ENCODE measurements around the gene ANKLE1.

ANKLE1 gene

DNA sequence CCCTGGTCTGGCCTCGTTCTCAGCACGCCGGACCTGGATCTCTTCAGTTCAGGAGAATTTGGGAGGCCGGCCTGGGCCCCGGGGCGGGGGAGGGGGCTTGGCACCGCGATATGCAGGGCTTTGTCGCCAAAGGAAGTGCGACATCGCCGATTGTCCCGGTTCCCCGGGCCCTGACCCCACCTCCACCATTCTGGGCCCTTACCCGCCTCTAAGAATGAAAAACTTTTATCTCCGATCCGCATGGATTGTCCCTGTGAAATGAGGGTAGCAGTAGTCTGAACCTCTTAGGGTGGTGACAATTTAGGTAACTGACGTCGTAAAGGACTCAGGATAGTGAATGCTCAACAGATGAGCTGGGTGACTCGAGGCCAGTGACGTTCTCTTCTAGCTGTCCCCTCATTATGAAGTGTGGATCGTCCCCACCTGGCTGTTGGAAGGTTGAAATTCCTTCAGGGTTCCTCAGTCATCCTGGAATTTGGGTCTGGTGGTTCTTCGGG lies 28.3 kb downstream of the ANKLE1 start:
- Histone ChIP-seq H3K9me3 (ENCODE audit: control insufficient read depth in 2 of 2, low read length in 2 of 2) (no peaks in the 10 kb centered on the region), H3K4me1 (ENCODE audit: control insufficient read depth, insufficient read depth, low read length) (peaks cover 42% of the 10 kb centered on the region), H3K9ac (ENCODE audit: low read length in 2 of 2) (peak overlapping the region; percentile 79 to 86), H3K36me3 (ENCODE audit: control insufficient read depth in 2 of 2, insufficient read depth in 2 of 2, low read length in 2 of 2) (peaks cover 11 to 12% of the 10 kb centered on the region in 2 donors), H3K27ac (ENCODE audit: low read length) (no peak overlapping the region), H3K4me3 (ENCODE audit: low read length in 2 of 2) (peak overlapping the region; percentile 76 to 91), H3K27me3 (ENCODE audit: control insufficient read depth in 1 of 2, insufficient read depth in 2 of 2, low read length in 2 of 2) (no peaks in the 10 kb centered on the region)

DNA sequence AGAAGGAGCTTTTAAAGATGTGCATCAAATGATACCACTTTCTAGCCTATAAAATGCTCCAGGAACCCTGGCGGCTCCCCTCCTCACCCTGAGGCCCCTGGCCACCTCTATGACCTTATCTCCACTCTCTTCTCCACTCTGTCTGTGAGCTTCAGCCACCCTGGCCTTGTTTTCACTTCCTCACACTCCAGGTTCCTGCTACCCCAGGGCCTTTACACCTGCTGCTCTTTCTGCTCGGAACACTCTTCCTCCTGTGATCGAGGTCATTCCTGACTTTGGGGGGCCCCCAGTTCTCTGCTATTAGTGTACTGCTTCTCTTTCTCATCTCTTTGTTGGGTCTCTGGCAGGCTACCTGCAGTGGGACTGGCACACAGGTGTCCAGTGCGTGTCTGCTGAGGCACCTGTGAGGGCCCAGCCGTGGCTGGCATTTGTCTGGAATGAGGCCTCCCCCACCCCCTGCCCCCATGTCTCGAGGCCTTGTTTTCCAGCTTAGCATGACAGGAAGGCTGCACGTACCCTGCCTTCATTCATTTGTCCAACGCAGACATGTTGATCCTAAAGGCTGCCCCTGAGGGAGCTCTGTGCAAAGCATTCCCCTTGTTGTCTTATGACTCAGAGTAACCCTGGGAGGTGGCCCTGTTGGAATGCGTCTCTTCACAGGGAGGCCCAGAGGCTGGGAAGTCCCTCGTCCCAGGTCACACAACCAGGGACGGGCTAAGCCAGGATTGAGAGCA lies 29.9 kb downstream of the ANKLE1 start:
- no peak overlapping the region for H3K9ac ChIP-seq (ENCODE audit: low read length in 2 of 2)
- no peaks in the 10 kb centered on the region for H3K9me3 ChIP-seq (ENCODE audit: control insufficient read depth in 2 of 2, low read length in 2 of 2)
- peaks cover 31% of the 10 kb centered on the region for H3K4me1 ChIP-seq (ENCODE audit: control insufficient read depth, insufficient read depth, low read length)
- peaks cover 18 to 19% of the 10 kb centered on the region in 2 donors for H3K36me3 ChIP-seq (ENCODE audit: control insufficient read depth in 2 of 2, insufficient read depth in 2 of 2, low read length in 2 of 2)
- no peak overlapping the region for H3K4me3 ChIP-seq (ENCODE audit: low read length in 2 of 2)
- no peaks in the 10 kb centered on the region for H3K27me3 ChIP-seq (ENCODE audit: control insufficient read depth in 1 of 2, insufficient read depth in 2 of 2, low read length in 2 of 2)
- no peak overlapping the region for H3K27ac ChIP-seq (ENCODE audit: low read length)

DNA sequence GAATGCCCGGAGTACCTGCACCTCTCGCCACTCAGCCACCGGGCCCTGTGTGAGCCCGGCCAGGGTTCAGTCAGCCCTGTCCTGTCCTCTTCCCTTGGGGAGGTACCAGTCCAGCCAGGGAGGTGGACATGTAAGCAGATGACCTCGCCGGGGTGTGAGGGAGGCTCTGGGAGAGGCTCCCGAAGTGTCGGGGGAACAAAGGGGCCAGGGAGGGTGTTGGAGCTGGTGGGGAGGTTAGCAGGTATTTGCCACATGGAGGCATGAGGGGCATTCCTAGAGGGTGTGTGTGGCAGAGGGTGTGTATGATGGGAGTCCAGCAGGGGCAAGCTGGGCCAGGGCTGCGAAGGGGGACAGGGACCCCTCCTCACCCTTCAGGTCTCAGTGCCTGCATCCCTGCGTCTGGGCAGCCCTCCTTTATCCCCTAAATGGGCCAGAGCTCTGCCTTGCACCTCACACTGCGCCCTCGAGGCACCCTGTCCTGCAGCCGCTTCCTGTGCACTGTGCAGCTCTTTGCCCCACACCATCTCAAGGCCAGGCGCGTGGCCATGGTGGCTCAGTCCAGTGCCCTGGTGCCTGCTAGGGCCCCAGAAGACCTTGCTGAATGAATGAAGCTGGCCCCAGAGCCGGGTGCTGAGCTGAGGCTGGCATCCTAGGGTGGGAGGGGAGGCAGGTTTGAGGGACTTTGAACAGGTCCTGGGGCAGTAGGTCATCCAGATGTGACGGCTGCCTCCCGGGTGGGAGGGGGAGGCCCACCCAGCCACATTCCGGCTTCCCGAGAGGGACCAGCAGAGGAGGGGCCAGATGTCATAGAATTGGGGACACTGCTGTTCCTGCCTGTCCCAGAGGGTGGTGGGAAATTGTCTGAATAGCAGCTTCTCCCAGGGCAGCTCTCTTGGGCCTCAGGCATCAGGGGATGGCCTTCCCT lies 30.8 kb downstream of the ANKLE1 start:
- no peak overlapping the region for H3K27ac ChIP-seq (ENCODE audit: low read length)
- H3K9me3 ChIP-seq (ENCODE audit: control insufficient read depth in 2 of 2, low read length in 2 of 2) = no peaks in the 10 kb centered on the region
- H3K4me3 ChIP-seq (ENCODE audit: low read length in 2 of 2) = no peak overlapping the region
- peaks cover 18 to 19% of the 10 kb centered on the region in 2 donors for H3K36me3 ChIP-seq (ENCODE audit: control insufficient read depth in 2 of 2, insufficient read depth in 2 of 2, low read length in 2 of 2)
- no peaks in the 10 kb centered on the region for H3K27me3 ChIP-seq (ENCODE audit: control insufficient read depth in 1 of 2, insufficient read depth in 2 of 2, low read length in 2 of 2)
- H3K4me1 ChIP-seq (ENCODE audit: control insufficient read depth, insufficient read depth, low read length) = peaks cover 27% of the 10 kb centered on the region
- H3K9ac ChIP-seq (ENCODE audit: low read length in 2 of 2) = no peak overlapping the region

- Histone ChIP-seq H3K27ac (ENCODE audit: low read length) (no peak overlapping the region), H3K4me1 (ENCODE audit: control insufficient read depth, insufficient read depth, low read length) (peaks cover 23% of the 10 kb centered on the region), H3K36me3 (ENCODE audit: control insufficient read depth in 2 of 2, insufficient read depth in 2 of 2, low read length in 2 of 2) (peaks cover 18 to 21% of the 10 kb centered on the region in 2 donors), H3K4me3 (ENCODE audit: low read length in 2 of 2) (no peak overlapping the region), H3K9ac (ENCODE audit: low read length in 2 of 2) (no peak overlapping the region), H3K27me3 (ENCODE audit: control insufficient read depth in 1 of 2, insufficient read depth in 2 of 2, low read length in 2 of 2) (no peaks in the 10 kb centered on the region), H3K9me3 (ENCODE audit: control insufficient read depth in 2 of 2, low read length in 2 of 2) (no peaks in the 10 kb centered on the region)
Measured at GRCh38 chr19:17314007-17314593, 32.4 kb downstream of the ANKLE1 start.

DNA sequence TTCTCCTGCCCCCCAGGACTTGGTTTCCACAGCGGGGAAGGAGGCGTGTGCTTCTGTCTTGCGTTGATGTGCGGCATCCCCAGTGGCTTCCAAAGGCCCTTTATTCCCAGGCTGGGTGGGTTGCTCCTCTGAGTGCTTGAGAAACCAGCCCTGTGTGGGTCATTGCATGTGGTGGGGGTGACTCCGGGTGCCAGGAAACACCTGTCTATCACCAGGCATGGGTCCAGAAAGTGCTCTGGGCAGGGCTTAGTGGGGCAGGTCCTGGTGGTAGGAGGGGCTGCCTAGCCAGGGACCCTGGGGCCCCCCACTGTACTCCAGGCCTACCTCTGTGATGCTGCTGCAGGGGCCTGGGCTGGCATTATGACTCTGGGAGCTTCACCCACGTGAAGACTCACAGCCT lies 37.3 kb downstream of the ANKLE1 start:
- H3K36me3 ChIP-seq (ENCODE audit: control insufficient read depth in 2 of 2, insufficient read depth in 2 of 2, low read length in 2 of 2) = peaks cover 24 to 30% of the 10 kb centered on the region in 2 donors
- no peak overlapping the region for H3K4me3 ChIP-seq (ENCODE audit: low read length in 2 of 2)
- H3K9ac ChIP-seq (ENCODE audit: low read length in 2 of 2) = no peak overlapping the region
- H3K4me1 ChIP-seq (ENCODE audit: control insufficient read depth, insufficient read depth, low read length) = peaks cover 4% of the 10 kb centered on the region
- no peaks in the 10 kb centered on the region for H3K9me3 ChIP-seq (ENCODE audit: control insufficient read depth in 2 of 2, low read length in 2 of 2)
- no peaks in the 10 kb centered on the region for H3K27me3 ChIP-seq (ENCODE audit: control insufficient read depth in 1 of 2, insufficient read depth in 2 of 2, low read length in 2 of 2)
- H3K27ac ChIP-seq (ENCODE audit: low read length) = no peak overlapping the region

GRCh38 chr19:17319473-17320238 lies 38.0 kb downstream of the ANKLE1 start:
- peaks cover 4% of the 10 kb centered on the region for H3K4me1 ChIP-seq (ENCODE audit: control insufficient read depth, insufficient read depth, low read length)
- H3K36me3 ChIP-seq (ENCODE audit: control insufficient read depth in 2 of 2, insufficient read depth in 2 of 2, low read length in 2 of 2) = peaks cover 17 to 23% of the 10 kb centered on the region in 2 donors
- no peak overlapping the region for H3K9ac ChIP-seq (ENCODE audit: low read length in 2 of 2)
- H3K27me3 ChIP-seq (ENCODE audit: control insufficient read depth in 1 of 2, insufficient read depth in 2 of 2, low read length in 2 of 2) = no peaks in the 10 kb centered on the region
- H3K4me3 ChIP-seq (ENCODE audit: low read length in 2 of 2) = no peak overlapping the region
- no peaks in the 10 kb centered on the region for H3K9me3 ChIP-seq (ENCODE audit: control insufficient read depth in 2 of 2, low read length in 2 of 2)
- no peak overlapping the region for H3K27ac ChIP-seq (ENCODE audit: low read length)

DNA sequence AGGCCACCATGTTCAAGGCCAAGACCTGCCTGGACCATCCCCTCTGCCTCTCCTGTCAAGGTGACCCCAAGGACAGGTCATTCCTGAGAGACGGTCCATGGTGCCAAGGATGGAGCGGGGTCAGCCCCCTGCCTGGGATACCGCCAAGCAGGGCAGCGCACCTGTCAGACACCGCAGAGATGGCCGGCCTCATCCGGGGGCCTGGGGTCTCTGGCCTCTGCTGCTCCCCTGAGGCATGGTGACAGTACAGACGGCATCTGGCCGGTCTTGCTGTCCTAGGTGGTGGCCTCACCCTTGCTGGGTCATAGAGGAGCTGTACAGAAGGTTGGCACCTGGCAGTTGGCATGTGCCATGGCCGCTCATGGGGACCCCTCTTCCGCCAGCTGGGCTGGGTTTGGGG lies 38.7 kb downstream of the ANKLE1 start:
- no peaks in the 10 kb centered on the region for H3K9me3 ChIP-seq (ENCODE audit: control insufficient read depth in 2 of 2, low read length in 2 of 2)
- no peak overlapping the region for H3K4me3 ChIP-seq (ENCODE audit: low read length in 2 of 2)
- no peak overlapping the region for H3K9ac ChIP-seq (ENCODE audit: low read length in 2 of 2)
- no peak overlapping the region for H3K27ac ChIP-seq (ENCODE audit: low read length)
- peaks cover 15 to 20% of the 10 kb centered on the region in 2 donors for H3K36me3 ChIP-seq (ENCODE audit: control insufficient read depth in 2 of 2, insufficient read depth in 2 of 2, low read length in 2 of 2)
- no peaks in the 10 kb centered on the region for H3K27me3 ChIP-seq (ENCODE audit: control insufficient read depth in 1 of 2, insufficient read depth in 2 of 2, low read length in 2 of 2)
- peaks cover 7% of the 10 kb centered on the region for H3K4me1 ChIP-seq (ENCODE audit: control insufficient read depth, insufficient read depth, low read length)

- Histone ChIP-seq H3K9ac (ENCODE audit: low read length in 2 of 2) (no peak overlapping the region), H3K36me3 (ENCODE audit: control insufficient read depth in 2 of 2, insufficient read depth in 2 of 2, low read length in 2 of 2) (peaks cover 9 to 13% of the 10 kb centered on the region in 2 donors), H3K27me3 (ENCODE audit: control insufficient read depth in 1 of 2, insufficient read depth in 2 of 2, low read length in 2 of 2) (no peaks in the 10 kb centered on the region), H3K4me1 (ENCODE audit: control insufficient read depth, insufficient read depth, low read length) (peaks cover 7% of the 10 kb centered on the region), H3K9me3 (ENCODE audit: control insufficient read depth in 2 of 2, low read length in 2 of 2) (no peaks in the 10 kb centered on the region), H3K4me3 (ENCODE audit: low read length in 2 of 2) (no peak overlapping the region), H3K27ac (ENCODE audit: low read length) (no peak overlapping the region)
Measured at GRCh38 chr19:17321655-17322489, 40.2 kb downstream of the ANKLE1 start.

GRCh38 chr19:17322854-17323253 lies 41.2 kb downstream of the ANKLE1 start:
- H3K9ac ChIP-seq (ENCODE audit: low read length in 2 of 2) = no peak overlapping the region
- peaks cover 12% of the 10 kb centered on the region for H3K4me1 ChIP-seq (ENCODE audit: control insufficient read depth, insufficient read depth, low read length)
- H3K27me3 ChIP-seq (ENCODE audit: control insufficient read depth in 1 of 2, insufficient read depth in 2 of 2, low read length in 2 of 2) = no peaks in the 10 kb centered on the region
- no peaks in the 10 kb centered on the region for H3K9me3 ChIP-seq (ENCODE audit: control insufficient read depth in 2 of 2, low read length in 2 of 2)
- peaks cover 9 to 13% of the 10 kb centered on the region in 2 donors for H3K36me3 ChIP-seq (ENCODE audit: control insufficient read depth in 2 of 2, insufficient read depth in 2 of 2, low read length in 2 of 2)
- no peak overlapping the region for H3K4me3 ChIP-seq (ENCODE audit: low read length in 2 of 2)
- H3K27ac ChIP-seq (ENCODE audit: low read length) = no peak overlapping the region
